AG10803 (cell line): ENCODE measurements around the gene USP30.
A peak's percentile ranks its signal among the peaks of the same experiment; 100 is the strongest.

Experiments used
- DNase-seq: peaks from one replicate; pipeline ENCODE4 v3.0.0; 2010; ENCODE audit warnings: low read depth
- H3K4me3 ChIP-seq: 2 replicates; pipeline ENCODE4 v1.5.1; 2011; ENCODE audit warnings: mild to moderate bottlenecking, low read length, control low read depth
- CTCF ChIP-seq: conservative IDR thresholded peaks from 2 replicates; pipeline ENCODE4 v1.5.1; 2011; ENCODE audit warnings: mild to moderate bottlenecking, low read length, control low read depth, inconsistent platforms

USP30 gene

GRCh38 chr12:109125791-109126190 lies 73.4 kb downstream of the USP30 start:
- H3K4me3 ChIP-seq = no peak overlapping the region
- no peak for TF ChIP-seq CTCF
- DNase-seq = no peak

GRCh38 chr12:109126784-109127183 lies 74.4 kb downstream of the USP30 start:
- TF ChIP-seq CTCF = no peak
- DNase-seq = peak; percentile 55
- no peak overlapping the region for H3K4me3 ChIP-seq

GRCh38 chr12:109127533-109128242 lies 75.3 kb downstream of the USP30 start:
- DNase-seq = no peak
- H3K4me3 ChIP-seq = no peak overlapping the region
- TF ChIP-seq CTCF = no peak

GRCh38 chr12:109130297-109131153 lies 78.1 kb downstream of the USP30 start:
- H3K4me3 ChIP-seq = no peak overlapping the region
- no peak for TF ChIP-seq CTCF
- DNase-seq = no peak

GRCh38 chr12:109131154-109132050 lies 79.0 kb downstream of the USP30 start:
- peak; percentile 60 for DNase-seq
- H3K4me3 ChIP-seq = no peak overlapping the region
- TF ChIP-seq CTCF = no peak

GRCh38 chr12:109134186-109134917 lies 82.0 kb downstream of the USP30 start:
- H3K4me3 ChIP-seq = no peak overlapping the region
- DNase-seq = peak; percentile 86
- TF ChIP-seq CTCF = peak; percentile 70
